GM12878 (cell line): ENCODE data around the gene ITGB2. TPM values are rescaled to one million over a fixed set of nuclear protein-coding genes. Genes with fewer than 3 reads are reported as not detected.
A peak's percentile ranks its signal among the peaks of the same experiment; 100 is the strongest.

Source experiments
- ATAC-seq: fragments of 200-7000 bp; cut with Tn5 transposase; 3 replicates; pipeline ENCODE4 v1.9.1; 2020; ENCODE audit warnings: mild to moderate bottlenecking, moderate library complexity
- BruUV-seq: library from RNA; stranded (reverse); fragments of 400-500 nt; replicated peaks from 2 replicates; lab custom pipeline; 2021; lab: Mats Ljungman, UMichigan
- CTCF ChIA-PET: fragments of 300-600 bp; sonication (Branson Sonifier 250); formaldehyde crosslinking; extraction: SDS; loops from one replicate; lab custom pipeline; 2021; ENCODE audit warnings: inconsistent platforms; lab: Yijun Ruan, JAX
- POLR2A ChIA-PET: fragments of 350-600 bp; formaldehyde crosslinking; extraction: SDS; loops from one replicate; lab custom pipeline; 2021; ENCODE audit warnings: inconsistent platforms; lab: Charles Lee
- RAD21 ChIA-PET: fragments of 300-600 bp; sonication (Branson Sonifier 250); formaldehyde crosslinking; loops from one replicate; lab custom pipeline; 2023; ENCODE audit warnings: antibody characterized with exemption; ENCODE audit not compliant: unreplicated experiment; lab: Charles Lee
- SMC1A ChIA-PET: fragments of 300-600 bp; sonication (Branson Sonifier 250); formaldehyde crosslinking; loops from one replicate; lab custom pipeline; 2023; ENCODE audit not compliant: unreplicated experiment, uncharacterized antibody; lab: Charles Lee
- DNase-seq: peaks from one replicate; pipeline ENCODE4 v3.0.0-alpha.2; 2011; ENCODE audit warnings: low read depth, low spot score
- FAIRE-seq: peaks from 3 replicates; lab custom pipeline; 2011; peaks lifted over from hg19 to GRCh38; lab: Jason Lieb, UNC
- H2AFZ ChIP-seq: 2 replicates; pipeline ENCODE4 v1.6.0; 2011; ENCODE audit warnings: low read depth, low read length, control low read depth; ENCODE audit not compliant: control insufficient read depth
- H3K27ac ChIP-seq: 2 replicates; pipeline ENCODE4 v1.5.1; 2011; ENCODE audit warnings: control low read depth; ENCODE audit not compliant: control insufficient read depth, insufficient read depth
- H3K27me3 ChIP-seq, 2 experiments: replicated peaks in 1 of 2; 2 replicates each; pipeline versions ENCODE4 v1.6.0 to v1.6.1; 2011; ENCODE audit warnings: low read length in 1 of 2; ENCODE audit not compliant: control insufficient read depth in 2 of 2, insufficient read depth in 2 of 2
- H3K36me3 ChIP-seq, 2 experiments: 2 replicates each; pipeline ENCODE4 v1.5.1; 2011; ENCODE audit warnings: low read length in 1 of 2; ENCODE audit not compliant: control insufficient read depth in 2 of 2, insufficient read depth in 2 of 2
- H3K4me1 ChIP-seq: 2 replicates; pipeline ENCODE4 v1.6.1; 2011; ENCODE audit warnings: mild to moderate bottlenecking, low read length, moderate library complexity, mixed read lengths; ENCODE audit not compliant: control insufficient read depth, insufficient read depth
- H3K4me2 ChIP-seq: 2 replicates; pipeline ENCODE4 v1.6.0; 2011; ENCODE audit warnings: control low read depth; ENCODE audit not compliant: control insufficient read depth, insufficient read depth
- H3K4me3 ChIP-seq: fragments of 200-600 bp; sonication (generic); 2 replicates; pipeline ENCODE4 v1.5.1; 2016
- H3K79me2 ChIP-seq: 2 replicates; pipeline ENCODE4 v1.6.0; 2011; ENCODE audit warnings: low read length; ENCODE audit not compliant: control insufficient read depth, insufficient read depth
- H3K9ac ChIP-seq: 2 replicates; pipeline ENCODE4 v1.8.0; 2011; ENCODE audit warnings: low read length, control low read depth, mixed read lengths; ENCODE audit not compliant: control insufficient read depth, insufficient read depth
- H3K9me3 ChIP-seq: replicated peaks from 3 replicates; pipeline ENCODE4 v1.5.1; 2011; ENCODE audit warnings: mild to moderate bottlenecking, low read length; ENCODE audit not compliant: control insufficient read depth, insufficient read depth
- H4K20me1 ChIP-seq: 2 replicates; pipeline ENCODE4 v1.6.0; 2011; ENCODE audit not compliant: control insufficient read depth, insufficient read depth
- CREM ChIP-seq: IDR thresholded peaks from 2 replicates; pipeline ENCODE4 v1.6.1; 2014; ENCODE audit warnings: antibody characterized with exemption, low read depth
- MEF2B ChIP-seq: fragments of 450-650 bp; IDR thresholded peaks from 2 replicates; pipeline ENCODE4 v1.6.1; 2018; ENCODE audit warnings: mild to moderate bottlenecking, moderate library complexity; ENCODE audit not compliant: partially characterized antibody, poor library complexity, severe bottlenecking
- MTA2 ChIP-seq: fragments of 450-650 bp; IDR thresholded peaks from 2 replicates; pipeline ENCODE4 v1.6.1; 2016; ENCODE audit warnings: low read depth, mild to moderate bottlenecking, moderate library complexity
- MTA3 ChIP-seq: IDR thresholded peaks from 2 replicates; pipeline ENCODE4 v1.6.1; 2012; ENCODE audit warnings: low read length, inconsistent platforms, borderline replicate concordance
- PAX5 ChIP-seq: IDR thresholded peaks from 2 replicates; pipeline ENCODE4 v1.6.1; 2011; ENCODE audit warnings: low read depth, low read length, borderline replicate concordance
- POLR2AphosphoS5 ChIP-seq: IDR thresholded peaks from 2 replicates; pipeline ENCODE4 v1.6.1; 2011; ENCODE audit warnings: mild to moderate bottlenecking, low read length, inconsistent platforms
- TBL1XR1 ChIP-seq: IDR thresholded peaks from 2 replicates; pipeline ENCODE4 v1.6.1; 2012; ENCODE audit warnings: low read depth, low read length, improper control_type of control experiment
- ZNF217 ChIP-seq: fragments of 450-650 bp; IDR thresholded peaks from 2 replicates; pipeline ENCODE4 v1.6.1; 2017; ENCODE audit warnings: antibody characterized with exemption, mild to moderate bottlenecking
- ZNF384 ChIP-seq: IDR thresholded peaks from 2 replicates; pipeline ENCODE4 v1.6.1; 2012; ENCODE audit warnings: low read depth, mild to moderate bottlenecking, low read length, improper control_type of control experiment, borderline replicate concordance
- WGBS: methylation state at CpG from one replicate; pipeline ENCODE4 v1.1.6; 2016; ENCODE audit warnings: low lambda C conversion rate; ENCODE audit not compliant: insufficient replicate concordance, insufficient coverage; ENCODE audit errors: missing lambda C conversion rate; 5-methylcytosine and 5-hydroxymethylcytosine counted together
- in situ Hi-C: fragments of 300-500 bp; cut with MboI; formaldehyde crosslinking; loops from 9 replicates; pipeline ENCODE4 v1.14.3; 2018; ENCODE audit warnings: mixed read lengths
- intact Hi-C: fragments of 100-400 bp; cut with micrococcal nuclease; formaldehyde crosslinking; loops from one replicate; pipeline ENCODE4 v1.14.2; 2022; ENCODE audit not compliant: unreplicated experiment
- polyA plus RNA-seq, 11 experiments: library from polyadenylated mRNA; depleted of rRNA in 4 of 11; unstranded in 6 of 11; stranded (reverse) in 5 of 11; fragments of >200 nt; fragmentation: Nextera tagmentation in 4 of 11; fragmentation: Illumina TruSeq in 1 of 11; extraction: Ambion mirVana in 4 of 11; extraction: Trizol in 1 of 11; gene quantifications; 1 replicate in 1 of 11; 2 replicates in 10 of 11; pipeline versions ENCODE4 v1.2.1 to v1.2.3, GENCODE V29; 2011 to 2016; ENCODE audit warnings: inconsistent platforms in 2 of 11, missing spikeins in 2 of 11, low read depth in 1 of 11
- total RNA-seq, 4 experiments: library from RNA; depleted of rRNA in 3 of 4; stranded (reverse); fragments of >200 nt in 3 of 4; fragmentation: Illumina TruSeq in 1 of 4; extraction: Trizol in 1 of 4; gene quantifications; 2 replicates each; pipeline versions ENCODE4 v1.2.1 to v1.2.3, GENCODE V29; 2013 to 2021
- TF ChIP-seq, protein P1 (sequence below): fragments of 450-650 bp; IDR thresholded peaks from 2 replicates; pipeline ENCODE4 v1.6.1; 2017; ENCODE audit warnings: antibody characterized with exemption, mild to moderate bottlenecking, moderate library complexity

Gene ITGB2
- total and polyA plus RNA-seq, 10 of the 15 experiments (the other 5 are each of a cell fraction or from before 2014, with no cell fraction given), result 8.0 to 172 (median 58.9) TPM

DNA sequence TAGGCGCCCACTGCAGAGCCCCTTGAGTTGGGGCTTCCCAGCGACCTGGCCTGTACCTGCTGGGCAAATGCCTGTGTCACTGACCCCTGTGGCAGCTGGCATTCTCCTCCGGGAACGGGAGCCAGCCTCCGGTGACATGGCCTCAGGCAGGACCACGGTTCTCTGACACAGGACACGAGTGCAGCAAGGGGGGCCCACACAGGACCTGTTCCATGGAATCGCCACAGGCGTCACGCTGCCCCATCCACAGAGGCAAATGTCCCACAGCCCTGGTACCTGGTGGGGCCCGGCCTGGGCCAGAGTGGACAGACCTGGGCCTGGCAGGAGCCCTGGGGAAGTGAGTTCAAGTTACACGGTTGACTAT is 2.6 kb downstream of the ITGB2 start:
- ChIA-PET POLR2A (interaction anchor here (2.0 kb wide), 1 partner anchor 10 kb away, joined by 26 read pairs; no protein-coding TSS in a partner anchor), SMC1A (interaction anchor here (0.6 to 4.1 kb wide), 5 partner anchors 9 to 36 kb away, joined by 3 to 15 read pairs (median 5); no protein-coding TSS in a partner anchor), CTCF (interaction anchor here (1.2 to 2.7 kb wide), 3 partner anchors 9 to 43 kb away, joined by 3 to 21 read pairs (median 6); no protein-coding TSS in a partner anchor), RAD21 (interaction anchor here (1.5 to 1.9 kb wide), 2 partner anchors 10 to 13 kb away, joined by 4 to 13 read pairs; no protein-coding TSS in a partner anchor)
- no peak for DNase-seq
- H2AFZ ChIP-seq, result no peak overlapping the region
- H3K36me3 ChIP-seq, result peaks cover 0 to 7% of the 10 kb centered on the region in 2 experiments; a peak in 3 of 4 replicates
- H3K4me3 ChIP-seq, result peak overlapping the region; percentile 35; the same call in 1 of the 2 replicates
- H3K4me1 ChIP-seq, result peaks cover 23% of the 10 kb centered on the region
- in situ Hi-C loops (no loop called here), intact Hi-C loops (no loop called here)
- no peaks in the 10 kb centered on the region for H3K27me3 ChIP-seq
- 80% methylated on average over 12 of the region's 12 CpGs for WGBS
- peaks cover 38% of the 10 kb centered on the region for H3K79me2 ChIP-seq
- no peak overlapping the region for H3K27ac ChIP-seq
- H3K9me3 ChIP-seq, result no peaks in the 10 kb centered on the region
- TF ChIP-seq MTA2, result no peak
- TF ChIP-seq, protein P1, sequence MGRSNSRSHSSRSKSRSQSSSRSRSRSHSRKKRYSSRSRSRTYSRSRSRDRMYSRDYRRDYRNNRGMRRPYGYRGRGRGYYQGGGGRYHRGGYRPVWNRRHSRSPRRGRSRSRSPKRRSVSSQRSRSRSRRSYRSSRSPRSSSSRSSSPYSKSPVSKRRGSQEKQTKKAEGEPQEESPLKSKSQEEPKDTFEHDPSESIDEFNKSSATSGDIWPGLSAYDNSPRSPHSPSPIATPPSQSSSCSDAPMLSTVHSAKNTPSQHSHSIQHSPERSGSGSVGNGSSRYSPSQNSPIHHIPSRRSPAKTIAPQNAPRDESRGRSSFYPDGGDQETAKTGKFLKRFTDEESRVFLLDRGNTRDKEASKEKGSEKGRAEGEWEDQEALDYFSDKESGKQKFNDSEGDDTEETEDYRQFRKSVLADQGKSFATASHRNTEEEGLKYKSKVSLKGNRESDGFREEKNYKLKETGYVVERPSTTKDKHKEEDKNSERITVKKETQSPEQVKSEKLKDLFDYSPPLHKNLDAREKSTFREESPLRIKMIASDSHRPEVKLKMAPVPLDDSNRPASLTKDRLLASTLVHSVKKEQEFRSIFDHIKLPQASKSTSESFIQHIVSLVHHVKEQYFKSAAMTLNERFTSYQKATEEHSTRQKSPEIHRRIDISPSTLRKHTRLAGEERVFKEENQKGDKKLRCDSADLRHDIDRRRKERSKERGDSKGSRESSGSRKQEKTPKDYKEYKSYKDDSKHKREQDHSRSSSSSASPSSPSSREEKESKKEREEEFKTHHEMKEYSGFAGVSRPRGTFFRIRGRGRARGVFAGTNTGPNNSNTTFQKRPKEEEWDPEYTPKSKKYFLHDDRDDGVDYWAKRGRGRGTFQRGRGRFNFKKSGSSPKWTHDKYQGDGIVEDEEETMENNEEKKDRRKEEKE, result no peak
- no peak for TF ChIP-seq POLR2AphosphoS5
- no peak for TF ChIP-seq ZNF384
- TF ChIP-seq CREM, result no peak
- no peak for TF ChIP-seq PAX5
- TF ChIP-seq TBL1XR1, result no peak
- no peak for TF ChIP-seq MTA3
- TF ChIP-seq ZNF217, result no peak
- TF ChIP-seq MEF2B, result no peak
- H3K9ac ChIP-seq, result no peak overlapping the region
- FAIRE-seq, result no peak
- ATAC-seq, result no peak
- H3K4me2 ChIP-seq, result peak overlapping the region; percentile 46; the same call in 1 of the 2 replicates
- H4K20me1 ChIP-seq, result no peaks in the 10 kb centered on the region
- BruUV-seq, result no TSS peak
